OCI-LY1 (cell line): ENCODE results near the gene KRTAP10-7.

Experiments
- EZH2 ChIP-seq: fragments of 200-600 bp; sonication (generic), shearing (Covaris generic); IDR thresholded peaks from 2 replicates; pipeline ENCODE4 v1.8.0; 2017; ENCODE audit warnings: borderline replicate concordance, mixed run types, mild to moderate bottlenecking, antibody characterized with exemption, low read length, moderate library complexity, mixed read lengths
- TF ChIP-seq, protein P1 (sequence below): fragments of 200-600 bp; sonication (generic), shearing (Covaris generic); IDR thresholded peaks from 2 replicates; pipeline ENCODE4 v1.5.1; 2017; ENCODE audit warnings: mild to moderate bottlenecking, antibody characterized with exemption, low read length, moderate library complexity, mixed read lengths

DNA sequence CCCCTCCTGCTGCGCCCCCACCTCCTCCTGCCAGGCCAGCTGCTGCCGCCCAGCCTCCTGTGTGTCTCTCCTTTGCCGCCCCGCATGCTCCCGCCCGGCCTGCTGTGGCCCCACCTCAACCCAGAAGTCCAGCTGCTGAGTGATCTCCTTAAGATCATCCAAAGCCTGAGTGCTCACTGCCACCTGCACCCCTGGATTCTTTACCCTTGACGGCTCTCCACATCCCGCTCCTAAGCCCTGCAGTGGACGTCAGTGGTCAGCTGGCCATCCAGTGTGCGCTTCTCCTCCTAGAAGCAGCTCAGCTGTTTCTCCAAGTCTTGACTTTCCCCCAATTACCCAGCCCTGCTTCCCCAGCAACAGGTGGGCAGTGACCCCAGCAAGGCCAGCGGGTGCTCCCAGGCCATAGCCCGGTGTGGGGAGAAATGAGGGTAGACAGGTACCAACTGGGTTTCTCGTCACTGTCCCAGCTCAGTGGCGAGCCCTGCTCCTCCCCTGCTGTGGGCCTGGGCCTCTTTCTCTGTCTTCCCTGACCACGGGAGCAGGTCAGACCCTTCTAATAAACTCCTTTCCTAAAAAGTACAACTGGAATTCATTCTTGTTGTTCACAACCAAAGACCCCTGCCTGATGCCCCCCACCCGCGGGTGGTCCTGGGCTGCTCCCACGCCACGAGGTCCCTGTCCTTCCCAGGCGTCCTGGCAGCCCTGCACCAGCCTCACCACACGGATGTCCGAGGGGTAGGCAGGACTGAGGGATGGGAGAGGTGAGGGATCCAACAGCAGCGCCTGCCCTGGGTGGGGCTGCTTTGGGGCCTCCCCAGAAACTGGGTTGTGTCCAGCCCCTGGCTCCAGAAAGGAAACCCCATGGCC, 1.4 kb downstream of the KRTAP10-7 start:
- TF ChIP-seq, protein P1, sequence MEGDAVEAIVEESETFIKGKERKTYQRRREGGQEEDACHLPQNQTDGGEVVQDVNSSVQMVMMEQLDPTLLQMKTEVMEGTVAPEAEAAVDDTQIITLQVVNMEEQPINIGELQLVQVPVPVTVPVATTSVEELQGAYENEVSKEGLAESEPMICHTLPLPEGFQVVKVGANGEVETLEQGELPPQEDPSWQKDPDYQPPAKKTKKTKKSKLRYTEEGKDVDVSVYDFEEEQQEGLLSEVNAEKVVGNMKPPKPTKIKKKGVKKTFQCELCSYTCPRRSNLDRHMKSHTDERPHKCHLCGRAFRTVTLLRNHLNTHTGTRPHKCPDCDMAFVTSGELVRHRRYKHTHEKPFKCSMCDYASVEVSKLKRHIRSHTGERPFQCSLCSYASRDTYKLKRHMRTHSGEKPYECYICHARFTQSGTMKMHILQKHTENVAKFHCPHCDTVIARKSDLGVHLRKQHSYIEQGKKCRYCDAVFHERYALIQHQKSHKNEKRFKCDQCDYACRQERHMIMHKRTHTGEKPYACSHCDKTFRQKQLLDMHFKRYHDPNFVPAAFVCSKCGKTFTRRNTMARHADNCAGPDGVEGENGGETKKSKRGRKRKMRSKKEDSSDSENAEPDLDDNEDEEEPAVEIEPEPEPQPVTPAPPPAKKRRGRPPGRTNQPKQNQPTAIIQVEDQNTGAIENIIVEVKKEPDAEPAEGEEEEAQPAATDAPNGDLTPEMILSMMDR, result no peak
- no peak for TF ChIP-seq EZH2
